Measurements from ENCODE around the gene LRRC63.

- TF ChIP-seq, protein P1, sequence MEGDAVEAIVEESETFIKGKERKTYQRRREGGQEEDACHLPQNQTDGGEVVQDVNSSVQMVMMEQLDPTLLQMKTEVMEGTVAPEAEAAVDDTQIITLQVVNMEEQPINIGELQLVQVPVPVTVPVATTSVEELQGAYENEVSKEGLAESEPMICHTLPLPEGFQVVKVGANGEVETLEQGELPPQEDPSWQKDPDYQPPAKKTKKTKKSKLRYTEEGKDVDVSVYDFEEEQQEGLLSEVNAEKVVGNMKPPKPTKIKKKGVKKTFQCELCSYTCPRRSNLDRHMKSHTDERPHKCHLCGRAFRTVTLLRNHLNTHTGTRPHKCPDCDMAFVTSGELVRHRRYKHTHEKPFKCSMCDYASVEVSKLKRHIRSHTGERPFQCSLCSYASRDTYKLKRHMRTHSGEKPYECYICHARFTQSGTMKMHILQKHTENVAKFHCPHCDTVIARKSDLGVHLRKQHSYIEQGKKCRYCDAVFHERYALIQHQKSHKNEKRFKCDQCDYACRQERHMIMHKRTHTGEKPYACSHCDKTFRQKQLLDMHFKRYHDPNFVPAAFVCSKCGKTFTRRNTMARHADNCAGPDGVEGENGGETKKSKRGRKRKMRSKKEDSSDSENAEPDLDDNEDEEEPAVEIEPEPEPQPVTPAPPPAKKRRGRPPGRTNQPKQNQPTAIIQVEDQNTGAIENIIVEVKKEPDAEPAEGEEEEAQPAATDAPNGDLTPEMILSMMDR (conservative IDR thresholded peaks at IDR 0.05; ENCODE audit: low read depth, low read length), result no peak
- no peak for TF ChIP-seq EZH2 (IDR thresholded peaks at IDR 0.05; ENCODE audit: borderline replicate concordance, low read depth, low read length, poor library complexity, severe bottlenecking)
These were observed 29.2 kb upstream of the LRRC63 start for GRCh38 chr13:46182491-46182877.

All from A673 (cell line).